GM12878 (cell line): ENCODE measurements around the gene PLCG2. TPM values are rescaled to one million over a fixed set of nuclear protein-coding genes. Genes with fewer than 3 reads are reported as not detected.

Experiments used
- ATAC-seq: fragments of 200-7000 bp; cut with Tn5 transposase; 3 replicates; pipeline ENCODE4 v1.9.1; 2020; ENCODE audit warnings: mild to moderate bottlenecking, moderate library complexity
- BruUV-seq: library from RNA; stranded (reverse); fragments of 400-500 nt; replicated peaks from 2 replicates; lab custom pipeline; 2021; lab: Mats Ljungman, UMichigan
- CTCF ChIA-PET: fragments of 300-600 bp; sonication (Branson Sonifier 250); formaldehyde crosslinking; extraction: SDS; loops from one replicate; lab custom pipeline; 2021; ENCODE audit warnings: inconsistent platforms; lab: Yijun Ruan, JAX
- POLR2A ChIA-PET: fragments of 350-600 bp; formaldehyde crosslinking; extraction: SDS; loops from one replicate; lab custom pipeline; 2021; ENCODE audit warnings: inconsistent platforms; lab: Charles Lee
- RAD21 ChIA-PET: fragments of 300-600 bp; sonication (Branson Sonifier 250); formaldehyde crosslinking; loops from one replicate; lab custom pipeline; 2023; ENCODE audit warnings: antibody characterized with exemption; ENCODE audit not compliant: unreplicated experiment; lab: Charles Lee
- SMC1A ChIA-PET: fragments of 300-600 bp; sonication (Branson Sonifier 250); formaldehyde crosslinking; loops from one replicate; lab custom pipeline; 2023; ENCODE audit not compliant: unreplicated experiment, uncharacterized antibody; lab: Charles Lee
- DNase-seq: peaks from one replicate; pipeline ENCODE4 v3.0.0-alpha.2; 2011; ENCODE audit warnings: low read depth, low spot score
- FAIRE-seq: peaks from 3 replicates; lab custom pipeline; 2011; peaks lifted over from hg19 to GRCh38; lab: Jason Lieb, UNC
- H2AFZ ChIP-seq: 2 replicates; pipeline ENCODE4 v1.6.0; 2011; ENCODE audit warnings: low read depth, low read length, control low read depth; ENCODE audit not compliant: control insufficient read depth
- H3K27ac ChIP-seq: 2 replicates; pipeline ENCODE4 v1.5.1; 2011; ENCODE audit warnings: control low read depth; ENCODE audit not compliant: control insufficient read depth, insufficient read depth
- H3K27me3 ChIP-seq, 2 experiments: replicated peaks in 1 of 2; 2 replicates each; pipeline versions ENCODE4 v1.6.0 to v1.6.1; 2011; ENCODE audit warnings: low read length in 1 of 2; ENCODE audit not compliant: control insufficient read depth in 2 of 2, insufficient read depth in 2 of 2
- H3K36me3 ChIP-seq, 2 experiments: 2 replicates each; pipeline ENCODE4 v1.5.1; 2011; ENCODE audit warnings: low read length in 1 of 2; ENCODE audit not compliant: control insufficient read depth in 2 of 2, insufficient read depth in 2 of 2
- H3K4me1 ChIP-seq: 2 replicates; pipeline ENCODE4 v1.6.1; 2011; ENCODE audit warnings: mild to moderate bottlenecking, low read length, moderate library complexity, mixed read lengths; ENCODE audit not compliant: control insufficient read depth, insufficient read depth
- H3K4me2 ChIP-seq: 2 replicates; pipeline ENCODE4 v1.6.0; 2011; ENCODE audit warnings: control low read depth; ENCODE audit not compliant: control insufficient read depth, insufficient read depth
- H3K4me3 ChIP-seq: fragments of 200-600 bp; sonication (generic); 2 replicates; pipeline ENCODE4 v1.5.1; 2016
- H3K79me2 ChIP-seq: 2 replicates; pipeline ENCODE4 v1.6.0; 2011; ENCODE audit warnings: low read length; ENCODE audit not compliant: control insufficient read depth, insufficient read depth
- H3K9ac ChIP-seq: 2 replicates; pipeline ENCODE4 v1.8.0; 2011; ENCODE audit warnings: low read length, control low read depth, mixed read lengths; ENCODE audit not compliant: control insufficient read depth, insufficient read depth
- H3K9me3 ChIP-seq: replicated peaks from 3 replicates; pipeline ENCODE4 v1.5.1; 2011; ENCODE audit warnings: mild to moderate bottlenecking, low read length; ENCODE audit not compliant: control insufficient read depth, insufficient read depth
- H4K20me1 ChIP-seq: 2 replicates; pipeline ENCODE4 v1.6.0; 2011; ENCODE audit not compliant: control insufficient read depth, insufficient read depth
- BACH1 ChIP-seq: fragments of 450-650 bp; IDR thresholded peaks from 2 replicates; pipeline ENCODE4 v1.6.1; 2017; ENCODE audit warnings: mild to moderate bottlenecking, borderline replicate concordance
- CHD4 ChIP-seq: fragments of 200-600 bp; sonication (generic); IDR thresholded peaks from 2 replicates; pipeline ENCODE4 v1.6.1; 2016; ENCODE audit warnings: mild to moderate bottlenecking
- DPF2 ChIP-seq: fragments of 450-650 bp; IDR thresholded peaks from 2 replicates; pipeline ENCODE4 v1.6.1; 2017; ENCODE audit warnings: mild to moderate bottlenecking
- E2F8 ChIP-seq: fragments of 450-650 bp; IDR thresholded peaks from 2 replicates; pipeline ENCODE4 v1.6.1; 2018; ENCODE audit warnings: mild to moderate bottlenecking, low read depth, moderate library complexity; ENCODE audit not compliant: partially characterized antibody
- GABPA ChIP-seq: IDR thresholded peaks from 2 replicates; pipeline ENCODE4 v1.6.1; 2014; ENCODE audit warnings: antibody characterized with exemption, low read depth, mild to moderate bottlenecking, inconsistent platforms
- HDAC6 ChIP-seq: fragments of 200-600 bp; sonication (generic); IDR thresholded peaks from one replicate; pipeline ENCODE4 v1.8.0; 2017; ENCODE audit warnings: antibody characterized with exemption; ENCODE audit not compliant: unreplicated experiment
- IKZF1 ChIP-seq: fragments of 450-650 bp; conservative IDR thresholded peaks from 2 replicates; pipeline ENCODE4 v1.6.1; 2017; ENCODE audit warnings: antibody characterized with exemption, mild to moderate bottlenecking
- MEF2A ChIP-seq: IDR thresholded peaks from 2 replicates; pipeline ENCODE4 v1.6.1; 2011; ENCODE audit warnings: low read depth, mild to moderate bottlenecking, low read length, moderate library complexity; ENCODE audit not compliant: insufficient read depth
- RELA ChIP-seq: fragments of 450-650 bp; IDR thresholded peaks from 2 replicates; pipeline ENCODE4 v1.8.0; 2014; ENCODE audit warnings: borderline replicate concordance; ENCODE audit not compliant: partially characterized antibody
- RFX5 ChIP-seq: IDR thresholded peaks from 2 replicates; pipeline ENCODE4 v1.6.1; 2011; ENCODE audit warnings: low read depth, low read length, improper control_type of control experiment
- SMC3 ChIP-seq: IDR thresholded peaks from 2 replicates; pipeline ENCODE4 v1.6.1; 2011; ENCODE audit warnings: low read length, improper control_type of control experiment, borderline replicate concordance
- SPI1 ChIP-seq: IDR thresholded peaks from 2 replicates; pipeline ENCODE4 v1.6.1; 2011; ENCODE audit warnings: low read depth, mild to moderate bottlenecking, low read length, moderate library complexity, borderline replicate concordance; ENCODE audit not compliant: insufficient read depth
- TCF12 ChIP-seq: IDR thresholded peaks from 2 replicates; pipeline ENCODE4 v1.6.1; 2011; ENCODE audit warnings: low read depth, mild to moderate bottlenecking, low read length
- WGBS: methylation state at CpG from one replicate; pipeline ENCODE4 v1.1.6; 2016; ENCODE audit warnings: low lambda C conversion rate; ENCODE audit not compliant: insufficient replicate concordance, insufficient coverage; ENCODE audit errors: missing lambda C conversion rate; 5-methylcytosine and 5-hydroxymethylcytosine counted together
- in situ Hi-C: fragments of 300-500 bp; cut with MboI; formaldehyde crosslinking; loops from 9 replicates; pipeline ENCODE4 v1.14.3; 2018; ENCODE audit warnings: mixed read lengths
- intact Hi-C: fragments of 100-400 bp; cut with micrococcal nuclease; formaldehyde crosslinking; loops from one replicate; pipeline ENCODE4 v1.14.2; 2022; ENCODE audit not compliant: unreplicated experiment
- polyA plus RNA-seq, 11 experiments: library from polyadenylated mRNA; depleted of rRNA in 4 of 11; unstranded in 6 of 11; stranded (reverse) in 5 of 11; fragments of >200 nt; fragmentation: Nextera tagmentation in 4 of 11; fragmentation: Illumina TruSeq in 1 of 11; extraction: Ambion mirVana in 4 of 11; extraction: Trizol in 1 of 11; gene quantifications; 1 replicate in 1 of 11; 2 replicates in 10 of 11; pipeline versions ENCODE4 v1.2.1 to v1.2.3, GENCODE V29; 2011 to 2016; ENCODE audit warnings: inconsistent platforms in 2 of 11, missing spikeins in 2 of 11, low read depth in 1 of 11
- total RNA-seq, 4 experiments: library from RNA; depleted of rRNA in 3 of 4; stranded (reverse); fragments of >200 nt in 3 of 4; fragmentation: Illumina TruSeq in 1 of 4; extraction: Trizol in 1 of 4; gene quantifications; 2 replicates each; pipeline versions ENCODE4 v1.2.1 to v1.2.3, GENCODE V29; 2013 to 2021
- TF ChIP-seq, protein P1 (sequence below): IDR thresholded peaks from 2 replicates; pipeline ENCODE4 v1.6.1; 2011; ENCODE audit warnings: borderline replicate concordance, low read depth, mild to moderate bottlenecking, moderate library complexity, mixed read lengths, low read length; ENCODE audit not compliant: insufficient read depth; ENCODE audit errors: extremely low read length
- TF ChIP-seq, protein P2 (sequence below): IDR thresholded peaks from 2 replicates; pipeline ENCODE4 v1.6.1; 2011; ENCODE audit warnings: low read depth, mild to moderate bottlenecking, low read length, moderate library complexity, borderline replicate concordance; ENCODE audit errors: extremely low read depth
- TF ChIP-seq, protein P3 (sequence below): fragments of 450-650 bp; formaldehyde crosslinking; IDR thresholded peaks from 2 replicates; pipeline ENCODE4 v1.4.0; 2022; ENCODE audit warnings: mild to moderate bottlenecking, moderate library complexity

Gene PLCG2
- total and polyA plus RNA-seq, 10 of the 15 experiments (the other 5 are each of a cell fraction or from before 2014, with no cell fraction given): 47.6 to 256 (median 149) TPM

GRCh38 chr16:81866820-81867440 is 87.8 kb downstream of the PLCG2 start:
- WGBS: 21% methylated on average over 10 of the region's 10 CpGs
- peaks cover 43% of the 10 kb centered on the region for H3K4me1 ChIP-seq
- no peak overlapping the region for H3K4me3 ChIP-seq
- H3K27me3 ChIP-seq: no peaks in the 10 kb centered on the region
- H3K79me2 ChIP-seq: peaks cover 10% of the 10 kb centered on the region
- FAIRE-seq: no peak
- H3K27ac ChIP-seq: peak overlapping the region; percentile 28; the same call in 1 of the 2 replicates
- H3K9ac ChIP-seq: no peak overlapping the region
- peak overlapping the region; percentile 40 for H3K4me2 ChIP-seq
- intact Hi-C loops: no loop called here
- no peaks in the 10 kb centered on the region for H3K9me3 ChIP-seq
- ChIA-PET SMC1A (interaction anchor here (0.9 to 1.5 kb wide), 11 partner anchors 8 to 137 kb away, joined by 3 to 7 read pairs (median 3); partner anchors contain the start of gene PLCG2), RAD21 (interaction anchor here (0.8 to 1.7 kb wide), 7 partner anchors 30 to 128 kb away, joined by 3 to 7 read pairs (median 4); no protein-coding TSS in a partner anchor), CTCF (interaction anchor here (1.1 to 1.8 kb wide), 7 partner anchors 9 to 87 kb away, joined by 3 to 9 read pairs (median 4); partner anchors contain the start of gene PLCG2), POLR2A (interaction anchor here (1.0 kb wide), 1 partner anchor 44 kb away, joined by 4 read pairs; no protein-coding TSS in a partner anchor)
- no peak overlapping the region for H2AFZ ChIP-seq
- in situ Hi-C loops: no loop called here
- peaks cover 4% of the 10 kb centered on the region; the same call in 1 of the 2 replicates for H4K20me1 ChIP-seq
- no TSS peak for BruUV-seq
- ATAC-seq: peak; percentile 65
- peaks cover 36 to 45% of the 10 kb centered on the region in 2 experiments for H3K36me3 ChIP-seq
- no peak for DNase-seq
- TF ChIP-seq, protein P1, sequence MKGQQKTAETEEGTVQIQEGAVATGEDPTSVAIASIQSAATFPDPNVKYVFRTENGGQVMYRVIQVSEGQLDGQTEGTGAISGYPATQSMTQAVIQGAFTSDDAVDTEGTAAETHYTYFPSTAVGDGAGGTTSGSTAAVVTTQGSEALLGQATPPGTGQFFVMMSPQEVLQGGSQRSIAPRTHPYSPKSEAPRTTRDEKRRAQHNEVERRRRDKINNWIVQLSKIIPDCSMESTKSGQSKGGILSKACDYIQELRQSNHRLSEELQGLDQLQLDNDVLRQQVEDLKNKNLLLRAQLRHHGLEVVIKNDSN: no peak
- TF ChIP-seq BACH1 (no peak), IKZF1 (peak; percentile 37), HDAC6 (no peak), RELA (no peak), DPF2 (peak; percentile 78), TCF12 (0 out of 2 replicates have a peak, but pooled peaks have one; percentile 45), SMC3 (no peak), E2F8 (no peak), MEF2A (no peak), CHD4 (no peak), RFX5 (no peak), GABPA (no peak), SPI1 (peak; percentile 83)
- TF ChIP-seq, protein P2, sequence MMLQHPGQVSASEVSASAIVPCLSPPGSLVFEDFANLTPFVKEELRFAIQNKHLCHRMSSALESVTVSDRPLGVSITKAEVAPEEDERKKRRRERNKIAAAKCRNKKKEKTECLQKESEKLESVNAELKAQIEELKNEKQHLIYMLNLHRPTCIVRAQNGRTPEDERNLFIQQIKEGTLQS: no peak
- TF ChIP-seq, protein P3, sequence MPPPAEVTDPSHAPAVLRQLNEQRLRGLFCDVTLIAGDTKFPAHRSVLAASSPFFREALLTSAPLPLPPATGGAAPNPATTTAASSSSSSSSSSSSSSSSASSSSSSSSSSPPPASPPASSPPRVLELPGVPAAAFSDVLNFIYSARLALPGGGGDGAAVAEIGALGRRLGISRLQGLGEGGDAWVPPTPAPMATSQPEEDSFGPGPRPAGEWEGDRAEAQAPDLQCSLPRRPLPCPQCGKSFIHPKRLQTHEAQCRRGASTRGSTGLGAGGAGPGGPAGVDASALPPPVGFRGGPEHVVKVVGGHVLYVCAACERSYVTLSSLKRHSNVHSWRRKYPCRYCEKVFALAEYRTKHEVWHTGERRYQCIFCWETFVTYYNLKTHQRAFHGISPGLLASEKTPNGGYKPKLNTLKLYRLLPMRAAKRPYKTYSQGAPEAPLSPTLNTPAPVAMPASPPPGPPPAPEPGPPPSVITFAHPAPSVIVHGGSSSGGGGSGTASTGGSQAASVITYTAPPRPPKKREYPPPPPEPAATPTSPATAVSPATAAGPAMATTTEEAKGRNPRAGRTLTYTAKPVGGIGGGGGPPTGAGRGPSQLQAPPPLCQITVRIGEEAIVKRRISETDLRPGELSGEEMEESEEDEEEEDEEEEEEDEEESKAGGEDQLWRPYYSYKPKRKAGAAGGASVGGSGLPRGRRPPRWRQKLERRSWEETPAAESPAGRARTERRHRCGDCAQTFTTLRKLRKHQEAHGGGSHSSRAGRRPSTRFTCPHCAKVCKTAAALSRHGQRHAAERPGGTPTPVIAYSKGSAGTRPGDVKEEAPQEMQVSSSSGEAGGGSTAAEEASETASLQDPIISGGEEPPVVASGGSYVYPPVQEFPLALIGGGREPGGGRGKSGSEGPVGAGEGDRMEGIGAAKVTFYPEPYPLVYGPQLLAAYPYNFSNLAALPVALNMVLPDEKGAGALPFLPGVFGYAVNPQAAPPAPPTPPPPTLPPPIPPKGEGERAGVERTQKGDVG (CRISPR knock-in tag): no peak
